GM18498 (cell line): Measurements from ENCODE around the gene ALKBH8.

Experiments used
- ATAC-seq: cut with Tn5 transposase; IDR thresholded peaks from one replicate; pipeline ENCODE4 v1.9.1; 2021; ENCODE audit warnings: mild to moderate bottlenecking, moderate library complexity; ENCODE audit not compliant: unreplicated experiment

ALKBH8 gene, protein sequence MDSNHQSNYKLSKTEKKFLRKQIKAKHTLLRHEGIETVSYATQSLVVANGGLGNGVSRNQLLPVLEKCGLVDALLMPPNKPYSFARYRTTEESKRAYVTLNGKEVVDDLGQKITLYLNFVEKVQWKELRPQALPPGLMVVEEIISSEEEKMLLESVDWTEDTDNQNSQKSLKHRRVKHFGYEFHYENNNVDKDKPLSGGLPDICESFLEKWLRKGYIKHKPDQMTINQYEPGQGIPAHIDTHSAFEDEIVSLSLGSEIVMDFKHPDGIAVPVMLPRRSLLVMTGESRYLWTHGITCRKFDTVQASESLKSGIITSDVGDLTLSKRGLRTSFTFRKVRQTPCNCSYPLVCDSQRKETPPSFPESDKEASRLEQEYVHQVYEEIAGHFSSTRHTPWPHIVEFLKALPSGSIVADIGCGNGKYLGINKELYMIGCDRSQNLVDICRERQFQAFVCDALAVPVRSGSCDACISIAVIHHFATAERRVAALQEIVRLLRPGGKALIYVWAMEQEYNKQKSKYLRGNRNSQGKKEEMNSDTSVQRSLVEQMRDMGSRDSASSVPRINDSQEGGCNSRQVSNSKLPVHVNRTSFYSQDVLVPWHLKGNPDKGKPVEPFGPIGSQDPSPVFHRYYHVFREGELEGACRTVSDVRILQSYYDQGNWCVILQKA

DNA sequence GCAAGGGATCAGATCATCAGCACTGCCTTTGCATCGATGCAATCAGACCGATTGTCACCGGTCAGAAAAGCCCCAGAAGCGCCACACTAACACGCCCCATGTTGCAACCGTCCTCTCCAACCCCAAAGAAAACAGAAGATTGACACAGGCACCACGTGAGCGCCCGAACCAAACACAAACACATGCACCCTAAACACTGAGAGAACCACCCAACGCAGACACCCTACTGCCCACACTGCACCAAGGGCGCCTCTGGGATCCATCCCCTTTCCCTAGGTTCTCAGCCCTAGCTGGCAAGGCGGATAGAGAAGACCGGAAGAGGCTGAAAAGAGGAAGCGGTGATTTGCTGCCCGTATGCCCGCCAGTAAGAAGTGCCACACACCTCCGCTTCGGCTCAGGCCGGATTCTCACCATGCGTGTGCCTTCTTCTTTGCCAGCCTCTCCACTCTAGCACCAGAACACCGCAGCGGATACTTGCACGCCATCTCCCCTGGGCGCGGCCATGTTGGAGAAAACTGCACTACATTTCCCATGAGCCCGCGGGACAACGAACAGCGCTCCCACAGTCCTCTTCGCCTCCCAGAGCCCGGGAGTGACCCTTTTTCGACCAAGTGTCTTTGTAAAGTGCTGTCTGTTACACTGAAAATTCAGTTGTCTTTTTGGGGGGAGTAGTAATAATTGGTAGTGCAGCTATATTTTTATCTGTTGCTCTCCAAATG lies at the start of gene ALKBH8:
Gene ALKBH8, minus strand, starts transcription at position 517 of the 719 bp plus-strand sequence. CDS start 4,842 bp downstream, outside the sequence.
- peak; percentile 85 for ATAC-seq

DNA sequence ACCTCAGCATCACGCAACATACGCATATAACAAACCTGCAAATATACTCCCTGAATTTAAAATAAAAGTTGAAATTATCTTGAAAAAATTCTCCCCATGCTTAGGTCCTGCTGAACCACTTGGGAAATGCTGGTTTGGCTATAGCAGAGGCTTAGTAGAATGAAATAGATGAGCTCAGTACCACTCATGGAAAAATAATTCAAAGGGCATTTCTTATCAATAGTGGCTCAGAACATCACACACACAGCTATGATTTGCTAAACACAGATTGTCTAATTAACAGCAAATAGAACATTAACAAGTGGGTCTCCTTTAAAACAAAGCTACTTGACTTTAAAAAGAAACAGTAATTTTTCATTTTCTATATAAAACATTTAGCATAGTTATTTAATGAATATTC lies 46.9 kb upstream of the ALKBH8 start:
- no peak for ATAC-seq

DNA sequence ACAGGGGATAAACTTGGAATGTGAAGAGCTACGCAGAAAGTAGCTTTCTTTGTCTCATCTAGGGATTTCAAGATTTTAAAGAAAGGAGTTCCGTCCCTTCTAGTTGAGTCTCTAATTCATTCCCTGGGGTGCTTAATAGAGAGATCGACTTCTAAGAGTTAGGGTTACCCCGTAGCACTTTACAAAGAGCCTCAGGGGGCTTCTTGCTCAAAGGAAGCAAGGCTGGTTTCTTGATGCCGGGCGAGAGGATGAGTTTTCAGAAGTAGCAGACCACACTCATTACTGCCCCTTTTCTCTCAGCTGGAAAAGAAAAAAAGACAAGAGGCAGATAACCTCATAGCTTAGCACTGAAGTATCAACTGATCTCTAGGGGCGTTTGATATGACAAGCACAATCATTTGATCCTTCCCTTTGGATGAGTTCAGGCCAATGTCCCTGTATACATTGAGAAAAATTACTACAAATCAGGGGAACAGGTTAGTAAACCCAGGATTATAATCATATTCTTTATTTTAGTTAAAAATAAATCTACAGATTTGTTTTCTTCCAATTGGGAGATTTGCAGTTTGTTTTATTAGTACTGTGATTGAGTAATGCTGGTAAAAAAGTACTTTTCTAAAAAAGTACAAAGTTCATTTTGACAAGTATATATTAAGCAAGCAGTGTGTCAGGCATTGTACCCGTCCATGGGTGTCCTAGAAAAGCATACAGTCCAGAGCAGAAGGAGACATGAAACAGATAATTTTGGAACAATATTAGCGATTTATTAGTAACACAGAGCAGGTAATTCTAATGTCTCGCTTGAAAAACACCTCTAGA lies 44.1 kb upstream of the ALKBH8 start:
- no peak for ATAC-seq

DNA sequence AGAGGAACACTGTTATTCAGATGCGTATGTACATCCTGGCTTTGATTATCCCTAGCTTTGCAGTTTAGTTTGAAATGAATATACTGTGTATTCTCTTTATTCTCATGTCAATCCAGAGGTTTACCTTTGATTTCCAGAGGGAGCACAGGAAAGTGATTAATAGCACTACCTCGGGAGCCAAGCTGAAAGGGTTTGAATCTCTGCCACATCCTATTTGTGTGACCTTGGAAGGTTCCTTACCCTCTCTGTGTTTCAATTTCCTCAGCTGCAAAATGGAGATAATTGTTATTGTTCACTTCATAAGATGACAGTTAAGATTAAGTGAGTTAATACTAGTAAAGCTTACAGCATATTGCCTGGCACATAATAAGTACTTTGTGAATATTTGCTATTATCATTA lies 43.3 kb upstream of the ALKBH8 start:
- ATAC-seq, result no peak

DNA sequence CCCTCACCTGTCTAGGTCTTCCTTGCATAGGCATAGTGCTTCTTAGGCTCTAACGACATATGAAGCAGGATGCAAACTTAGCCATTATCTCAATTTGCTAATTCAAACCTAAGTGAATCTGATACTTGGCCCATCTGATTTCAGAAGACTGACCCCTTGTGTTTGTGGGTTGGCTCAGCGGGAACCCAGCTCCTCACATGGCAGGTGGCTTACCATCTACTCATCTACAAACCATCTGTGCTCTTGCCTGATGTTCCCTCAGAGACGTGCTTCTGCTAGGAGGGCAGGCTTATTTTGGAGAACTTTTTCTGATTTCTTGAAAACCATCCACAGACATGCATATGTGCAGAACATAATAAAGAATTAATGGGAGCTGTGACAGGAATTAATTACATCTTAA lies 40.6 kb upstream of the ALKBH8 start:
- no peak for ATAC-seq

DNA sequence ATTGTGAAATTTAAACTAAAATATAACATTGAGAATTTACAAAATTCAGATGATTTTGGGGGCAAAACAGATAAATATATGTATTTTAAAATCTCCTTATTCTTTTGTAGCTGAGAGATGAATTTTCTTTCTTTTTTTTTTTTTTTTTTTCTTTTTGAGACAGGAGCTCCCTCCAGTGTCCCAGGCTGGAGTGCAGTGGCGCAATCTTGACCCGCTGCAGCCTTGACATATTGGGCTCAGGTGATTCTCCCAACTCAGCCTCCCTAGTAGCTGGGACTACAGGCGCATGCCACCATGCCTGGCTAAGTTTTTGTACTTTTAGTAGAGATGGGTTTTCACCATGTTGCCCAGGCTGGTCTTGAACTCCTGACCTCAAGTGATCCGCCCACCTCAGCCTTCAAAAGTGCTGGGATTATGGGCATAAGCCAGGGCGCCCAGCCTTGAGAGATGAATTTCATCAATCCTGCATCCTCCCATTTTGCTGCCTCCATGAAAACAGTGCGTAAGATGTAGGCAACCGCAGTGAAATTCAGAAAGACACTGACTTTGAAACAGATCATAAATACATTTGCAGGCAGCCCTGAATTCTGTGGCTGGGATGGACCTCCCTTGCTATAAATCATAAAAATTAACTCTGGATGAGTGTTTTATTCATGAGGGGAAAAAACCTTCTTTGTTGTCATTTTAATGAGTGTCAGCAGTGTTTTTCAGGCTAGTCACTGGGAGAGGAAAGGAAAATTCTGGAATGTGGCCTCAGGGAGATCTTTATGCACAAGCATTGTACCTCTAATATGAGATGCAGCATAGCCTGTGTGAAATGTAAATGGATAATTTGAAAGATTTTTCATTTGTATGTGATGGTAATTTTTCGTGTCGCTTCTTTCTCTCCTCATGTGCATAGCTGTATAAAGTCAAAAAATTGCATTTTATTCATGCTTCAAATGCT lies 39.8 kb upstream of the ALKBH8 start:
- no peak for ATAC-seq

DNA sequence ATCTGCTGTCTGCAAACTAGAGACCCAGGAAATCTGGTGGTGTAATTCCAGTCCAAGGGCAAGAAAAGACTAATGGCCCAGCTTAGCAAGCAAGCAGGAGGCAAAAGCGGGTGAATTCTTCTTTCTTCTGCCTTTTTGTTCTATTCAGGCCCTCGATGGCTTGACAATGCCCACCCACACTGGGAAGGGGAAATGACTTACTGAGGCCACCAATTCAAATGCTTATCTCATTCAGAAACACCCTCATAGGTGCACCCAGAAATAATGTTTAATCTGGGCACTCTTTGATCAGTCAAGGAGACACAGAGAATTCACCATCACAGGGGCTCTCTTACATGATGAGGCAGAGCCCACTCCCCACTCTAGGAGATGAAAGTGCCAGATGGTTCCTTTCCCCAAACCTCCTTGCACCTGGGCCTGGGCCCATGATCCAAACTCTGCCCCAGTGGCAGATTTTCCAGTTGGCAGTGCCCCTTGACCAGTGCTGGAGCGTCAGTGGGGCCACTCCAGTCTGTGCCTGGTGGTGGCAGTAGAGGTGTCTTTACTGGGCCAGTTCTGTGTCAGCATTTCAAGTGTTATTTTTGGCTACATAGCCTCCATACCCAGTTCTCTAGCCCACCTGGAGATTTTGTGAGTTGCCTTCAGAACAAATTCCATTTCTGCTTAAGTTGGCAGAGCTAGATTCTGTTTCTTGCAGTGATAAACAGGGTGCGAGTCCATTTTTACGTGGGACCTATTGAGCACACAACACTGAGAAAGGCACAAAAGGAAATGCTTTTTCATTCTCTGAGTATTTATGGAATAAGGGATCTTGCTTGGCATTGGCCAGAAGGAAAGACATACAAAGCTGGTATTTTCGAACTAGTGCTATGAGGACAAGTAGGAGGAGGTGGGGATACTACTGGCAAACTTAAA lies 32.9 kb upstream of the ALKBH8 start:
- ATAC-seq, result peak; percentile 82

DNA sequence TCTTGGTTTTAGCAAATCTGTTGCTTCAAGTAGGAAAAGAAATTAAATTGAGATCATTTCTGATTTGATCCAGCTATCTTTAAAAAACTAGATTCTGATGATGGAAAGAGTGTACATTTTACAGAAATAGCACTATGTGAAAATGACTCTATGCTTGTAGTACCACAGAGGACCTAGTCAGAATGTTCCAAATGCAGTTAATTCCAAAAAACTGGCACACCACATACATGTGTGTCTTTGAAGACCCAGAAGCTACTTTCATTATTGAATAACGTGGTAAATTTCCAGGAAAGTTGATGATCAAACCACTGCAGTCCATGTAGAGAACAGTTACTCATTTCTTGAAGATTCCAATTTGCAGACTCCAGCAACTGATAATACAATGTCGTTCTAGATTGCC lies 29.2 kb upstream of the ALKBH8 start:
- no peak for ATAC-seq

DNA sequence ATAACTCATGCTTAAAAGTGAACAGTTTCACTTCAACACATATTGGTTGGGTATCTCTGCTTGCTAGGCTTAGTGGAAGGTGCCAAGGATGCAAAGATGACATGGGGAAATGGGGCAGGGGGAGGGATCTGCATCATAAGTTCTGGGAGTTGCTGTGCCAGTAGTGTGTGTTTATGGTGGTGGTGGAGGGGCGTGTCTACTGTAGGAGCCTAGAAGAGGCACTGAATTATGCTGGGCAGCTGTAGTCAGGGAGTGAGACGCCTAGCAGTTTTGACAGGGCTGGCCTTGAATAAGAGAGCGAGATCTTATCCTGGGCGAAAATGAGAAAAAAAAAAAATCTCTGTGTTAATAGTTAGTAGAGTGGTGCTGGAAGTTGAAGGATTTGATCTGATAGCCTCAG lies 28.4 kb upstream of the ALKBH8 start:
- no peak for ATAC-seq

DNA sequence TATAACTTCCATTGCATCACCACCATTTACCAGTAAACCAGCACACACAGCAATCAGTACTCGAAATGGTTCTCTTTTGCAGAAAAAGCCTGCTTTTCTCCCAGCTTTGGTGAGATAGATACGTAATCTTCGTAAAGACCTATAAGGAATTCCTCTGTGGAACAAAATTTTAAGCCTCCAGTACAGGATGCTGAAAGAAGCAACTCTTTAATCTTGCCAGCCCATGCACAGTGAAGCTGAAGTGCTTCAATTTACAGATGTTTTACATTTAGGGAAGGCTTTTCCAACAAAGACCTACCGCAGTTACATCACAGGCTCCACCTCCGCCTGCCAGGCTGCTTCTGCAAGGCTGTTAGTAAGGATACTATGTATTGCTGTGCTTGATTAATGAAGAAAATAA lies 27.3 kb upstream of the ALKBH8 start:
- no peak for ATAC-seq

DNA sequence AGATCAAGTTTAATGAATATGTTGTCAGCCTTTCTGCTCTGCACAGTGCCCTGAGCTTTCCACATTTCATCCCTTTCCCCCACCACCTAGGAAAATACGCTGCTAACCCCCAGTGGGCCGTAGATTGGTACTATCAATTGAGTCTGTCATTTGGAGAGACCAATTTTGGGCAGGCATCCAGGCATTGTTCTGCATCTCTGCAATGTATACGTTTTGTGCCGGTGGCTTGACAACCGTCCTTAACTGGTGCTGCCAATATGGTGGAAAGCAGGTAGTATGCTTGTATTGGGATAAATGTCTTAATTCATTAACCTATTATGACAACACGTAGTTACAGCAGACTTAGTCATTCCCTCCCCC lies 26.7 kb upstream of the ALKBH8 start:
- ATAC-seq, result no peak

DNA sequence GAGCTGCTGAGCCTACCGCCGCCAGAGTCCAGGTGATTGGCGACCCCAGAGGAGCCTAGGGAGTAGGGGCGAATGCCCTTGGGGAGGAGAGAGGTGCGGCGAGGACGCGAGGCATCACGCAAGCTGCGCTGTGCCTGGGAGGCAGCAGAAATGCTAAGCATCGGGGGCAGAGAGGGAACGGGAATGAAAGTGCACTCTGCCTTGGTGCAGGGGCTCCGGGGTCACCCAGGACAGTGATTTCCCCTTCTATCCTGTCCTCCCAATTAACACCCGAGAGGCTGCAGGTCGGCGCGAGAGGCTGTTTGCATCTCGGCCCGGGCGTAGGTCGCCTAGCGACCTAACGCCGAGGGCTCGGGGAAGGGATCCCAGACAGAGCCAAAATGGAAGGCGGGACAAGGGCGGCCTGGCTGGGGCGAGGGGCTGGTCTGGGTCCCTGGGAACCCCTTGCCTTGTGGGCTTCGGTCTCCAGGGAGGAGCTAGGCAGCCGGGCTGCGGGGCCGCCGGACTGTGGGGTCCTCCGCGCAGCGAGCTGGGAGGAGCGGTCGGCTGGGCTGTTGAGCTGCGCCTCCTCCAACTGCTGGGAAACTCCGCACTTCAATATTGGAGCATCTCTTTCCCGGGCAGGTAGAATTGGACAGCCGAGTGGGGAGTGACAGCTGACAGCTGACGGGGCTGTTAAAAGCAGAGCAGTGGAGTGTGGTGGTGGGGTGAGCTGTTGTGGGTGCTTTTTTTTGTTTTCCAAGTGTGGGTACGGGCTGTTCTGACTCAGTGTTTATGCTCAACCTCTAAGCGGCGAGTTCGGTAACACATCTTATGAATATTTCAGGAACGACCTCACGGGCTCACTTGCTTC lies 26.1 kb upstream of the ALKBH8 start:
- peak; percentile 35 for ATAC-seq

DNA sequence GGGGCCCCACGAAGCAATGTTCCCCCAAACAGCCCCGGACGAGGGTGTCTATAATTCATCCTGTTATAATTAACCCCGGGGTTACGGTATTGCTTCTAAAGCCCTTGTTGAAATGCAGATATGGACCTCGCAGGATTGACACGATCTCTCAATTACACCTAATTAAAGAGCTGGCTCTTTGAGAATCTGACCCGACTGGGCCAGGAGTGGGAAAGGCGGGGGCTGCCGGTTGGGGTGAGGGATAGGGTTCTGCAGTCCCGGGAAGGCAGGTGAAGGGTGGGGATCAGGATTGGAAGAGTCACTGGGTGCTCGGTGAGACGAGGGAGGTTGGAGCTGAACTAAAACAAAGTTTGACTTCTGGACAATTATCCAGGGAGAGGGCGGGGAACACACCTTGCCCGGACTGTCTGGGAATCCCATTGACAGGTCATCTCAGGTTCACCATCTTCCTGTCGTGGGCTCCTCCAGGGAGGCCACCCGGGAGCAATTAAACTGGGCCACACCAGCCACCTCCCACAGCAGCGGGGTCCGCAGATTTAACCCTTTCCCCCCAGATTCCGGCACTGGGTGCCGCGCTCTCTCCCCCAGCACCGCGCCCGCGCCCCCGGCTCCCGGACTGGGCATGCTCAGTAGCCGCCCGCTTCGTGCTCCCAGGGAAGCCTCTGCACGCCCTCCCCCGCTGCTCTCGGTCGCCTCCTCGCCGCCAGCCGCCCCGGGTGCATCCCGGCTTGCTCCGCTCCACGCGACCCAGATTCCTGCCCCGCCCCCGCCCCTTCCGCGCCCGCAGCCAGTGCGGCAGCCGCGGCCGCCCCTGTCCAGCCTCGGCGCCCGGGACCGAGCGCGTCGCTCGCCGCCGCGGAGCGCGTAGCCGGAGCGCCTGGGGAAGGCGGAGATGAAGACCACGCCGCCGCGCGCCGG lies 25.2 kb upstream of the ALKBH8 start, which contains the start of gene ELMOD1:
Gene ELMOD1, plus strand, starts transcription at position 688 of the 918 bp plus-strand sequence. CDS start 27,043 bp downstream, outside the sequence.
- peak; percentile 49 for ATAC-seq

DNA sequence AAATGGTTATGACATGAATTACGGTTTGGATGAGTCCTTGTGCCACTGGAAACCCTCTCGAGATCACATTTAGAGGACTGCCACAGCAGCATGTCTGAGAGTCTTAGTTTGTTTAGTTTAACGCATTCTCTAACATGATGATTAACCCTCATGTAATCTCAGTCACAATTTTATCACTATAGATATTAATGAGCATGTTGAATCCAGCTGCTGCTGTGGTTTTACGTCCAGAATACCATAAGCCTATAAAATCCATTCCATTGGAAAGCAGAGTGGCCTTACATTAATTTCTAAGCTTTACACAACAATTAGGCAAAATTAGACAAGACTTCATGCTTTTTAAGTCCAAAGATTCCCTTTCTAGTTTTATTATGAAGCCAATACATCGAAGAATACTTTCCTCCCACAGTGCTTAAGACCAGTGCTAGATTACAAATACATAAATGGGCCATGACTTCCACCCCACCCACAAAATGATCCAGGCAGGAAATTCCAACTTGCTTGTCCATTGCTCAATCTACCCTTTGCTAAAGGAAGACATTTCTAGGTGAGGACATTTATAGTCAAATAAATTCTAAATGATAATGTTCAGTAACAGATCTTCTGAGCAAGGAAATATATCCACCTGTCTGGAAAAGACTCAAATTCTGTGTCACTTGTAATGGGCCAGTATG lies 21.9 kb upstream of the ALKBH8 start:
- no peak for ATAC-seq

DNA sequence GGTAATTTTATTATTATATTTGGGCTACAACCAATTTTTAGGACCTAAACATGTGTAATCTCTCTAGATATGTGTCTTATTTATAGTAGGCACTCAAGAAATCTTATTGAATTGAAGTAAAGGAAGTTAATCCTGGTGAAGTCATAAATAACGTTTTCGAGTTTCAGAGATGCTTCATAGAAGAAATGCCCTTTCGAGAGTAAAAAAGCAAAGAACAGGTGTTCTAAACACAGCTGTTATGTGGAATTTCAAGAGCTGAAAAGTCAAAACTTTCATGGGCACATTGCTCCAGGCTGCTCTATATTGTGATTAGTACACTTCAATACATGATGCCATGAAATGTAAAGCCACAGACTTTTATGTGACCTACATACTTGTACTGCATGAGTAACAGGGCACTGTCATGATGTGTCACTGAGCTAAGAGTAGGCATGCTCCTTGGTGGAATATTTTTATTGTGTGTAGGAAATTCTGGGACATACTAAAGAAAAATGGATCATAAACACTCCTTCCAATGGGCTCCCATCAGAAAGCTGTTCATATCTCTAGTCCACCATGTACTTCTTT lies 18.2 kb upstream of the ALKBH8 start:
- ATAC-seq, result no peak

DNA sequence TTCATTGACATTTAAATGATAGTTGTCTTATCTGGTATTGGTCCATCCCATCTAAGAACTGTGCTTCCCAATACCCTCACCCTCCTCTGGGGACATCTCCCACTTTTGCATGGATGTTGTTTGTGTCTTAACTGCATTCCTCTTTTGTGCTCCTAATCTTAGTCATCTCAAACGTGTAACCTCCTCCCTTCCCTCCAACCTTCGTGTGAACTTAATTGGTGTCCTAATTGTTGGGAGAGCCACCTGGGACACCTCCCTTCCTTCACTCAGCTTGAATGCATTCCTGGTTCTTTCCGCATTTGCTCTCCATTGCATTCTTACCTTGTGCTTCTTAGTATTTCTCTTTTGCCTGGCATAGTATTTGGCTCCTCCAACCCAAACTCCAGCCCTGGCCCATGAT lies 15.6 kb upstream of the ALKBH8 start:
- no peak for ATAC-seq
